Smooth muscle cell of the brain vasculature (primary cell): Measurements from ENCODE around the gene ABL2.

Source experiments
- DNase-seq: peaks from one replicate; pipeline ENCODE4 v3.0.0-alpha.2; 2012; ENCODE audit warnings: low read depth, low spot score

ABL2 gene

DNA sequence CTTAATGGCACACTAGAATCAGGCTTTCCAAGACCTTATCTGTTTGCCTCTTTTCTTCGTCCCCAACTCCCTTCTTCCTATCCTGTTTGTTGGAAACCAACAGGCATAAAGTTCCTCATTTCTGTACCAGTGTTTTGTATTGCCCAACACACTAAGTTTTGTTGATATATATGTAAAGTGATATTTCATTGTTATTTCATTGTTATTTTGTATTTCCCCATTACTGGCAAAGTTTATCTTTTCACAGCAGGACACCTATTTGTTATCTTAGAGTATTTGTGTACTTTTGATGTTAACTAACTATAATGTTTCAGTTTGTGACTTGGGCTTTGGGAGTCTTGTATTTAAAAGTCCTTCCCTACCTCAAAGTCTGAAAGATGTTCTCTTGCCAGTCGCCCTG, 176.7 kb downstream of the ABL2 start:
- no peak for DNase-seq
